CD4-positive, alpha-beta T cell treated with Interferon gamma for 1 hour (primary cell): Measurements from ENCODE around the gene NRG2.

Experiments
- DNase-seq: peaks from one replicate; pipeline ENCODE4 v3.0.0-alpha.2; 2020

Gene NRG2

DNA sequence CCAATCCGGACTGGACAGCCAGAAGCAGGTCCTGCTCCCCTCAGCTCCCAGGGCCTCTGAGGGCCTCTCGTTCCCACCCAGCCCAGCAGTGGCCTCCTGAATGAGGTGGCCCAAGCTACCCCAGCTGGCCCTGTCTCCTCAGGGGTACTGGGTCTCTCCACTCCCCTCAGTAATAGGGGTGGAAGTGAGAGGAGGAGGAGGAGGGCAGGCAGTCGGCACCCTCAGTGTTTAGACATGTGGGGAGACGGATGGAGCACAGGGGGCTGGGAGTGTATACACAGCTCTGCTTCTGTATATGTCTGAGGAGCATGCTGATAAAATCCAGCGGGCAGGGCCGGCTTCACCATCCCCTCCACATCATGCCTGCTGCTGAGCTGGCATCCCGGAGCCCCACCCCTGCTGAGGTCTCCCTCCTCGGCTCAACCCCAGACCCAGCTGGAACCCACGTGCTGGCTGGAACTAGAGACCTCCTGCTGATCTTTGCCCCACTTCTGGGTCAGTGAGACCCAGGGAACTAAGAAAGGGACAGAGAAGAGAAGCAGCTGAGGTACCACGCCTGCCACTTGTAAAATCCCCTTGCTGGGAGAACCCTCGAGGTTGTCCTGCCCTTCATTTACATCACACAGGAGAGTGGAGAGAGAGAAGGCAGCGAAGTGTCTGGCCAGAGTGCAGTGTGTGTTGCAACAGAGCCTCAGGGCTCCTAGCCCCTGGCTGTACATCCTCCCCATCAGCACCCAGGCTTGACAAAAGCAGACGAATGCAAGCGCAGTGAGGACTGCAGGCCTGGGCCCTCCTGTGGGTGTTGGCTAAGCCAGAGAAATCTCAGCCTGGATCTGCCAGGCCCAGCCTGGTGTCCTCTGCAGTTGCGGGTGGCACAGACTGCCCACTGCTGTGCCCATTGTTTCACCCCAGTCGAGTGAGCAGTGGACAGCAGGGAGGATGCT lies 170.0 kb downstream of the NRG2 start:
- no peak for DNase-seq

DNA sequence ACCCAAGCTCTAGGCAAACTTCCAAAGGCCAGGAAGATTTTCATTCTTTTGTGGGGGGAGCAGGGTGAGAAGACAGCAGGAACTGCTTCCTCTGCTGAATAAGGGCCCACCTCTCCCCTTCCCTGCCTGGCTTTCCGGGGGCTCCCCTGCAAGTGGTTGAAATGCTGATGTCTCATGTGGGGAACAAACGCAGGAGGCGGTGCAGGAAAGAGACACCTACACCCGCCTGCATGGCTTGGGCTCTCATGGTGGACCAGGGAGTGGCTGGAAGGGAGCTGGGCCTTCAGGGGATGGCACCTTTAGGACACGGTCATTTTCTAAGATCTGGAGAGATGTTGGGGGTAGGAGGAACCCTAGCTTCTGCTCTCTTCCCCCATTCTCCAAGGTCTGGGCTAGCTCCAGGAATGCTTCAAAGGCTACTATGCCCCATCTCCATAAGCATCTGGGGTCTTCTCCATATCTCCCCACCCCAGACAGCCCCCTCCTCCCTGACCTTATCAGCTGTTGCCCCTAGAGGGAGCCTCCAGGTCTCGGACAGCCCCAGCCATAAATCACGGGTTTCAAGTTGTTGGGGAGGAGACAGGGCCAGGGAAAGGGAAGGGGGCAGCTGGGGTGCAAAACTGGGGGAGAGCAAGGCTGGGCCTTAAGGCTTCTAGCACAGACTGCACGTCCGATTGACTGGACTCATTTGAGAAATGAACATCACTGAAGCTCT lies 170.9 kb downstream of the NRG2 start:
- no peak for DNase-seq

GRCh38 chr5:139871614-139872013 lies 171.5 kb downstream of the NRG2 start:
- no peak for DNase-seq

GRCh38 chr5:139870677-139871076 lies 172.4 kb downstream of the NRG2 start:
- DNase-seq: no peak

DNA sequence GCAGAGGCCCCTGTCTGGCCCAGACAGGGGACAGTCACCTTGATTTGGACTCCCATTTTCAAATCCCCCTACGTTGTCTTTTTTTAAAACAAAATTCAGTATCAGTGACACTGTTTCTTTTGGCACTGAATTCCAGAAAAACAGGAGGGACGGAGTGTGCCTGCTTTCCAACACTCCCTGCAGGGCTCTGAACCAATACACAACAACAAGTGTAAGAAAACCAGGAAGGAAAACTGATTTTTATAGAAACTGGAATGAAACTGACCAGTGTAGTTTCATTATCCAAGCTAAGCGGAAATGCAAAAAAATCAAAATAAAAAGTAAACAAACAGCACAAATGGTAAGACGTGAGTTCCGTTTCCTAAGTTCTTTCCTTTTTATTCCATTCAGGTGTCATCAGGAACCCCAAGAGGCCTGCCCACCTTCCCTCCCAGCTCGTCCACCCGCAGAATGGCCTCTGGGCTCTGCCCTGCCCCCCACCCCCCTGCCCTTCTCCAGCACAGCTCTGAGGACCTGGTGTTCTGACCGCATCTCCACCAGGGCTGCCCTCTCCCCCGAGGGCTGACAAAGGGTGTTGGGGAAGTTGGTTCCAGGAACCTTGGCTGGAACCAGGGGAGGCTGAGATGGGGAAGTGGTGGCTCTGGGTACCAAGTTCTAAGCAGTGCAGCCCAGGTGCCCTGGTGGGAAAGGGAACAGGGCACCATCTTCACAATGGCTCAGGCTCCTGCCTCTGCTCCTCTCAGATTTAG lies 173.9 kb downstream of the NRG2 start:
- no peak for DNase-seq

- DNase-seq: no peak
Measured at GRCh38 chr5:139867581-139867980, 175.5 kb downstream of the NRG2 start.

DNA sequence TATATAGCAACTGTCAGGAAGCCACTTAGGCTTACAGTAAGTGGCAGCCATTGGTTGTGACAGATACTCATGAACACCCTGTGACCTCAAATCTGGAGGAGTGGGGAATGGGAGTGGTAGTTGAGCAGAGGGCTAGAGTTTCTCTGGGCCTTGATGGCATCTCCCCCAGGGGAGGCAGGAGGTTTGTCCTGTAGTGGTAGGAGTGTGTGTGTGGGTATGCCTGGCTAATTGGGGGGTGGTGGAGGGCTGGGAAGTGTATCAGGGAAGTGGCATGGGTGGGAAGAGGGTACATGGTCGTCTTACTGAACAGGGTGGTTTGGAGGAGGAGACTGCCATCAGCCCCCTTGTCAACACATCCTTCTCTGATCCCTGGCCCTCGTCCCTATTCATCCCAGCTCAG lies 176.0 kb downstream of the NRG2 start:
- DNase-seq: no peak

DNA sequence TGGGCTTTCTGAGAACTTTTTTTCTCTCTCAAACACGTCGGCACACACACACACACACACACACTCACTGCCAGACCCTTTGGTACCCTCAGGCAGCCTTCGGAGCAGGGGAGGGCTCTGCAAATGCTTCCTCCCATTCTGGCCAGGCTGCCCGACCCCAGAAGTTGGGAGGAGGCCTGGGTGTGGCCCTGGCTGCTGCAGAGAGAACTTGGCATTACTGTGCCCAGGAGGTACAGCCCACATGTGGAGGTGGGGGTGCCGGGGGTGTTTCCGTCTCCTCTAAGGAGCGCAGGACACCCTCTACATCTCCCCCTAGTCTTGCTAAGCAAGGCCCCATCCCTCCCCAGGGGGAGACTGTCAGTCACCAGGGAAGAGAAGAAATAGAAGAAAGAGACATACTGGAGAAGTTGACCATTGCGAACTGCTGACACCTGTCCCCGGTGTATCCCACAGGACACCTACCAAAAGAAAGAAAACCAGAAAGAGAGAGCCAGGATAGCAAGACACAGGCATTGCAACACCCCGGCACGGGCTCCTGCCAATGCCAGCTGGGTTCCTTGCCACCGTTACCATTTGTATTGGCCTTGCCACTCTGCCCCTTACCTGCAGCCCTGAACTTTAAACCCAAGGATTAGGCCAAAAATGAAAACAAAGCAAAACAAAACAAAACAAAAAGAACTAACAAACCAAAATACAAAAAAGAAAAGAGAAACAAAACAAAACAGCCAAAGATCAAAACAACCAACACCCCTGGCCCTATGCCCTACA lies 178.2 kb downstream of the NRG2 start:
- no peak for DNase-seq

GRCh38 chr5:139863855-139864558 lies 179.1 kb downstream of the NRG2 start:
- peak; percentile 45 for DNase-seq

DNA sequence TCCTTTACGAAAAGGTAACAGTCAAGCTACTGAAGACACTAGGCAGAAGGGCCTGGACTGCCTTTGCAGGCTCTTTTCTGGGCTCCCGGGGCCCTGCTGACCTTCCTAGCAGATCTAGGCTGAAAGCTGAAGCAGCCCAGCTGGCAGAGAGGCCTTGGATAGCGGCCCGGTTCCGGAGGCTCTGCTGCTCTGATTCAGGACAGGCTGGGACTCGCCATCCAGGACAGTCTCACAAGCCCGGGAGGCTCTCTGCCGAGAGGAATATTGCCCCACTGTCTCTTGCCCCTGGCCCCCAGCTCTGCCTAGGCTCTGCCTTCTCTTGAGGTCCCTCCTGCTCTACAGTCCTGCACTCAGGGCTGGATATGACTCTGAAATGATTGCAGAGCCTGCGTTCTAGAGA lies 179.7 kb downstream of the NRG2 start:
- DNase-seq: no peak

DNA sequence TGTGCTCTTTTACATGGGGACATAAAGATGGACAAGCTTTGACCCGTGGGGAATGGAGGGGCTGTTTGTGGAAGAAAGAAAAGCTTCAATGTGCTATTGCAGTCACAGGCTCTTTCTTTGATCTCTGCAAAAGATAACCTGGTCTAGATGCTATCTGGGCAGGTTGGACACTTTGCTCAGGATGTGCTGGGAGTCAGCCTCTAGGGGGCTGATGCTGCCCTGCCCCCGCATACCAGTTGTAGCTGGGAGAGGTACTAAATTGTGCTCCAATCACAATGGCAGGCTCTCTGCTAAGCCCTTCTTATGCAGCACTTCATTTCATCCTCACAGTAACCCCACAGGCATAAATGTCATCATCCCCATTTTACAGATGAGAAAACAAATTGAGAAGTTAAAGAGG lies 180.3 kb downstream of the NRG2 start:
- no peak for DNase-seq

DNA sequence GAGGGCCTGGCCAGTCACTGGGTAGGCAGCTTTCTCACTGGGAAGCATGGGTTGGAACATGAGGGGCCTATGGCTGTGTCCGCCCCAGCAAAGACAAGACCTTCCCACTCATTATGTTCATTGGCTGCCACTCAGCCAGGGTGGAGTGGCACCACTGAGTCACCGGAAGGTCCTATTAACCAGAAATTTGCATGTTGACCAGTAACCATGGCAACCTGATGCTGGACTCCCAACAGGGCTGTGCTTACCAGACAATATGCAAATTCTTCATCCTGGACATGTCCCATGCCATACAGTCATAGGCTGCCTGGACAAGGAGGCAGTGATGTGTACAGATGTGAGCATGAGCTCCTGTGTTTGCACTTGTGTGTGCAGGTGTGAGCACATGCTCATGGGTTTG lies 180.8 kb downstream of the NRG2 start:
- DNase-seq: no peak

DNA sequence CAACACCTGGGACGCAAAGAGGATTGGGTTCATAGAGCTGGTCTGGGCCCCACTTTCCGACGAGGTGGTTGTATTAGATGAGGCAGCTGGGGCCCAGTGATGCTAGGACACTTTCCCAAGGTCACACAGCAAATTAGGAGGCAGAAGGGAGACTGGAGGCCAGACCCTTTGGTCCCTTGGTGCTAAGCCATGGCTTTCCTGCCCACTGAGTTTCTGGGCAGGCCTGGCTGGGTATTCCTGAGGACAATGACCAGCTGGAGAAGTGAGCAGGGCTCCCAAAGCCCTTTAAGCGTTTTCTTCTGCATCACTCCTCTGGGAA lies 181.3 kb downstream of the NRG2 start:
- no peak for DNase-seq

DNA sequence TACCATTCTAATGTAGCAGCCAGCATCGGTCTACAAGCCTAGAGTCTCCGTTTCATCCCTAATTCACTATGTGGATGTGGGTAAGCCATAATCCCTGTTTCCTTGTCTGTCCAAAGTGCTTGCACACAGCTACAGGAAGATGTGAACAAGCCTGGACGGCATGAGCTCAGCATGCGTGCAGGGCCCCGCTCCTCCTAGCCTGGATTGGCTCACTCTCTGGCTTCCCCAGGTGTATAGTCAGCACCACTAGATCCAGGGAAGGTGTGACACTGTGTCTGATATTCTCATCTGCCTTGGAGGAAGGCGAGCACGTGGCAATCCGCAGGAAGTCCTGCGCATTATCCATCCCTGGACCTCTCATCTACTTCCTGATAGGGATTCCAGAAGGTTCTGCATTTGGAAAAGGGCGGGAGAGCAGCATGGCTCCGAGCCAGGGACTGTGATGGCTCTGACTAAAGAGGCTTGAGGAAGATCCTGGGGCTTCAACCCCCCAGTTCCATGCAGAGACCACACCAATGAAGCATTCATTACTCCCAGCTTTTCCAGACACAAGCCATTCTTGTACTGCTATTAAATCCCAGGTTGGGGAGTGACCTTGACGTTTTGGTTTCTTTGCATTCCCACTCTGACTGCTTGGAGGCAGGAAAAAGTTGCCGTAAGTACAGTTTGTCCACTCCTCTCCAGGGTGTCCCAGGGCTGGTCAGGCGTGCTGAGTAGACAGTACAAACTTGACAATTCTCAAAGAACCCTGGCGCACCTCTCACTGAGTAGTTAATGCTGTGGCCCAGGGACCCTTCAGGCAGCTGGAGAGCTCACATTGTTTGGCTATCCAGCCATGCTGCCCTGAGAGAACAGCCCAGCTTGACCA lies 181.8 kb downstream of the NRG2 start:
- DNase-seq: no peak

DNA sequence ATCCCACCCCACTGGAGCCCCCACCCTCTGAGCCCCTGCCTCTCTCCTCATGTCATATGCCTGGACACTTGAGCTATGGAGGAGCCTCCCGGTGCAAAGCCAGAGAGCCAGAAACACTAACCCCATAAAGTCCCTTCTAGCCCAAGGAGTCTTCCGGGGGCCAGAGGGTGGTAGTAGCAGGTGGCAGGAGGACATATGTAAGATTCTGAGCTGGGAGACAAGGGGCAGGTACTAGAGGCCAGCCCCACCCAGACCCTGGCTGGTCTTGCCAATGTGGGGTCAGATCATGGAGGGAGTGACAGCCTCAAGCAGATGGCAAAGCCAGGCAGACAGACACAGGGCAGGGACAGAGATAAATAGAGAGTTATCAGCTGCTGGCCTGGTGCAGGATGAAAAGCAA lies 184.1 kb downstream of the NRG2 start:
- DNase-seq: no peak

- no peak for DNase-seq
Measured at GRCh38 chr5:139856714-139857113, 186.4 kb downstream of the NRG2 start.

DNA sequence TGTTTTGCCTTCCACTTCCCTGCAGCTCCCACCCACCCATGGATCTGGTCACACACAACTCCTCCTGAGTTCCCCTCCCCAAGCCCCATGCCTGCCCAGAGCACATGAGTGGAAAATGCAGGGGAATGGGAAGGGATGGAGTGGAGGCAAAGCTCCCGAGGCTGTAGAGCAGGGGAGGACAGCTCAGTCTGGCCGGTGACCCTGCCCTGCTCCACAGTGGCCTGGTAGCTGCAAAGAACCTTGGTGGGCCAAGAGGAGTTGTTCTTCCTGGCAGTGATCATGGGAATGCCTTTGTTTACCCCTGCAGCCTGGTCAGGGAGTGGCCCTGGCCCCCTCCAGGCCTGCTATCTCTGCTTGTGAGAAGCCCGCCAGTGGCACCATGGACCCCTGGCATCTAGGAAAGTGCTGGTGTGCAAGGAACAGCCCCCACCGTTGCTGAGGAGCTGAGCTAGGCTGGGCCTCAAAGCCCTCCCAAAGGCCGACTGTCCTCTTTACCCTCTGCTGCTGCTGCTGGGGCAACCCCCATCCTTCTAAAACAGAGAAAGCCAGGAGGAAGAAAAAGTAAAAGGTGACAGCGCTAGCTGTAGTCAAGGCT lies 187.1 kb downstream of the NRG2 start:
- DNase-seq: no peak

DNA sequence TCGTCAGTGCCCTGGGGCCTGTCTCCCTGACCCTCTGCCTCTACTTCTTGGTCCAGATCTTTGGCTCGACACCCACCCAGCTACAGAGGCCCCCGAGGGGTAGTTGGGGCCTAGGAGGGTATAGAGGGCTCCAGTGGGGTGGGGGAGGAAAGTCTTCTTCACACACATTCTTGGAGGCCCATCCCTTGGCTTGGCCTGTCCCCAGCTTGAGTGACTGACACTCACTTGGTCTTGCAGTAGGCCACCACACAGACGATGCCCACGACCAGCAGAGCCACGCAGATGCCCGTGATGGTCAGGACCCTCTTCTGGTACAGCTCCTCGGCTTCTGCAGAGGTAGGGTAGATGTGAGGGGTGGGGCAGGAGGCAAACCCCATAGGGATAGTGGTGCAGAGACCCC lies 187.6 kb downstream of the NRG2 start:
- no peak for DNase-seq

DNA sequence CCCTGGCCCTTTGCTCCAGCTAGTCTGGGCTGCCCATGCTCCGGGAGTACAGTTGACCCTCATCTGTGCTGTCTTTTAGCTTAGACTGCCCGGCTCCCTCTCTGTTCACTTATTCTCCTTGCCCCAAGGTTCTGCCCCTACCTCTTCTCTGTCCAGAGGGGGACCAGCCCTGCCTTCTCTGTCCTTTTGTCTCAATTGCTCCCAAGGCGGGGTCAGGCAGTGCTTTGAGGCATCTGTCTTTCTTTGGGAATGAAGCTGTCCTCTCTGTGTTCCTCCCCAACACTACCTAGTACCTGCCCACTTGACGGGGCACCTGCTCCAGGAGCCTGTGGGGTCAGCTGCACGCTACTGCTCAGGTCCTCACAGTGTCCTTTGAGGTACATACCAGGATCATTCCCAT lies 188.1 kb downstream of the NRG2 start:
- DNase-seq: no peak

DNA sequence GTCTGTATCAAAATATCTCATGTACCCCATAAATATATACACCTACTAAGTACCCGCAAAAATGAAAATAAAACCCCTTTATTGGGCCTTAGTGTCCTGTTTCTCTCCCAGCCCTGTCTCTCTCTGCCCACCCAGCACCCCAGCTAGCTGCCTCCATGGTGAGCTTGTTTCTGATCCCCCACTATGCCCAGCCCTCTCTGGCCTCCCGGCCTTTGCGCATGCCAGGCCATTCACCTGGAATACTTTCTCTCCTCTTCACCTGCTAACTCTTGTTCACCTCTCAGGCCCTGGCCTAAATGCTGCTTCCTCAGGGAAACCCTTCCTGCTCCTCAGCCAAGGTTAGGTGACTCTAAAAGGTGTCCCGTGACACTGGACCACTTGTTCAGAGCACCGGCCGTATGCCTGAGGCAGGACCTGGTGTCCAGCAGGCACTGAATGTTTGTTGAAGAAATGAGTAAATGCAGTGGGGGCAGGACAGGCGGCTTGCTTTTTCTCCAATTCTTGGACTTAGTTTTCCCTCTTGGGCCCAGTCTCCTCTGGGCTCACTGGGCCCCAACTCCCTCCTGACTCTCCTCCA lies 189.0 kb downstream of the NRG2 start:
- no peak for DNase-seq

DNA sequence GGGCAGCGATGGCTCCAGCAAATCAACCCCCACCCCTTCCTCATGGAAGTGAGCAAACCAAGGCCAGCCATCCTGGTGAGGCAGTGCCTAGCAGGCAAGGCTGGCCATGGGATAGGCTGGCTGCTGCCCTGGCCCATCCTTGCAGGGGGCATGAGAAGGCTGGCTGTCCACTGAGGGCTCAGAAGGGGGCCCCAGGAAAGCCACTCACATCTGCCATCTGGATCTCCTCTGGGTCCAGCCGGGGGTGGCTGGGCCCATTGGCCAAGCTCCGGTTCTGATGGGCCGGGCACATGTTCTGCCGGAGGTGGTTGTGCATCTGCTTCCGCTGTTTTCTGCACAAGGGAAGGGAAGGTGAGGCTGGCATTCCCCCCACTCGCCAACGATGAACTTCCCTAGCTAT lies 190.4 kb downstream of the NRG2 start:
- DNase-seq: no peak
